KMS-11 (cell line): ENCODE measurements around the gene EVC.

Experiments
- H2AFZ ChIP-seq: fragments of 200-600 bp; sonication (generic); 2 replicates; pipeline ENCODE4 v1.6.1; 2016; ENCODE audit warnings: antibody characterized with exemption, mixed run types, low read depth
- H3K27ac ChIP-seq: fragments of 200-600 bp; sonication (generic); 2 replicates; pipeline ENCODE4 v1.6.1; 2016; ENCODE audit warnings: mild to moderate bottlenecking, mixed run types
- H3K27me3 ChIP-seq: fragments of 200-600 bp; sonication (generic); 2 replicates; pipeline ENCODE4 v1.6.1; 2017; ENCODE audit warnings: mild to moderate bottlenecking, low read depth, mixed run types, moderate library complexity; ENCODE audit not compliant: insufficient read depth
- H3K36me3 ChIP-seq: fragments of 200-600 bp; sonication (generic); 2 replicates; pipeline ENCODE4 v1.6.1; 2017; ENCODE audit warnings: mild to moderate bottlenecking, mixed run types; ENCODE audit not compliant: insufficient read depth
- H3K4me1 ChIP-seq: fragments of 200-600 bp; sonication (generic); 2 replicates; pipeline ENCODE4 v1.6.1; 2016; ENCODE audit warnings: mild to moderate bottlenecking, low read depth, mixed run types; ENCODE audit not compliant: poor library complexity, severe bottlenecking
- H3K4me2 ChIP-seq: fragments of 200-600 bp; sonication (generic); 2 replicates; pipeline ENCODE4 v1.7.0; 2016; ENCODE audit warnings: mild to moderate bottlenecking, mixed run types
- H3K4me3 ChIP-seq: fragments of 200-600 bp; sonication (generic); IDR thresholded peaks from 2 replicates; pipeline ENCODE4 v1.6.1; 2017; ENCODE audit warnings: low read depth, low read length, mixed read lengths; ENCODE audit not compliant: insufficient read depth
- H3K79me2 ChIP-seq: fragments of 200-600 bp; sonication (generic); 2 replicates; pipeline ENCODE4 v1.6.1; 2016; ENCODE audit warnings: low read depth, mixed run types; ENCODE audit not compliant: insufficient read depth
- H3K9ac ChIP-seq: fragments of 200-600 bp; sonication (generic); 2 replicates; pipeline ENCODE4 v1.6.1; 2016; ENCODE audit warnings: mild to moderate bottlenecking, mixed run types
- H4K20me1 ChIP-seq: fragments of 200-600 bp; sonication (generic); 2 replicates; pipeline ENCODE4 v1.6.1; 2016; ENCODE audit warnings: mild to moderate bottlenecking, mixed run types; ENCODE audit not compliant: insufficient read depth
- TF ChIP-seq, protein P1 (sequence below): fragments of 200-600 bp; sonication (generic); conservative IDR thresholded peaks from 2 replicates; pipeline ENCODE4 v1.6.1; 2017; ENCODE audit warnings: low read depth, mild to moderate bottlenecking, antibody characterized with exemption, low read length, moderate library complexity, mixed read lengths

EVC gene

DNA sequence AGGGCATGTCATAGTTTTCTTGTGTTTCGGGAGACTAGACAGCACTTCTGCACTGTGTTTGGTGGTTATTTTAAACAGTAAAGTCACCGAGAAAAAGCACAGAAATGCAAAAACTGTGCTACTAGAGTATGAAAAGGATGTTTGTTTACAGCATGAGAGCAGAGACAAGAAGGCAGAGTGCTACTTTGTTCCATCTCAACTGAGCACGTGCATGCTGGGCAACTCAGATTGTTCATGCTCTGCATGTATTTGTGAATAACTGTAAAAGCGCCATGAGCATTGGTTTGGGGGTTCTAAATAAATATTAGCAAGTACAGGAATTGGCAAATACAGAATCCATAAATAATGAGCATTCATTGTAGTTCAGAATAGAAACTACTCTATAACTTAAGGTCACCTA is 7.4 kb downstream of the EVC start:
- TF ChIP-seq, protein P1, sequence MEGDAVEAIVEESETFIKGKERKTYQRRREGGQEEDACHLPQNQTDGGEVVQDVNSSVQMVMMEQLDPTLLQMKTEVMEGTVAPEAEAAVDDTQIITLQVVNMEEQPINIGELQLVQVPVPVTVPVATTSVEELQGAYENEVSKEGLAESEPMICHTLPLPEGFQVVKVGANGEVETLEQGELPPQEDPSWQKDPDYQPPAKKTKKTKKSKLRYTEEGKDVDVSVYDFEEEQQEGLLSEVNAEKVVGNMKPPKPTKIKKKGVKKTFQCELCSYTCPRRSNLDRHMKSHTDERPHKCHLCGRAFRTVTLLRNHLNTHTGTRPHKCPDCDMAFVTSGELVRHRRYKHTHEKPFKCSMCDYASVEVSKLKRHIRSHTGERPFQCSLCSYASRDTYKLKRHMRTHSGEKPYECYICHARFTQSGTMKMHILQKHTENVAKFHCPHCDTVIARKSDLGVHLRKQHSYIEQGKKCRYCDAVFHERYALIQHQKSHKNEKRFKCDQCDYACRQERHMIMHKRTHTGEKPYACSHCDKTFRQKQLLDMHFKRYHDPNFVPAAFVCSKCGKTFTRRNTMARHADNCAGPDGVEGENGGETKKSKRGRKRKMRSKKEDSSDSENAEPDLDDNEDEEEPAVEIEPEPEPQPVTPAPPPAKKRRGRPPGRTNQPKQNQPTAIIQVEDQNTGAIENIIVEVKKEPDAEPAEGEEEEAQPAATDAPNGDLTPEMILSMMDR, result no peak
- H3K9ac ChIP-seq, result no peak overlapping the region
- peaks cover 48% of the 10 kb centered on the region for H3K79me2 ChIP-seq

DNA sequence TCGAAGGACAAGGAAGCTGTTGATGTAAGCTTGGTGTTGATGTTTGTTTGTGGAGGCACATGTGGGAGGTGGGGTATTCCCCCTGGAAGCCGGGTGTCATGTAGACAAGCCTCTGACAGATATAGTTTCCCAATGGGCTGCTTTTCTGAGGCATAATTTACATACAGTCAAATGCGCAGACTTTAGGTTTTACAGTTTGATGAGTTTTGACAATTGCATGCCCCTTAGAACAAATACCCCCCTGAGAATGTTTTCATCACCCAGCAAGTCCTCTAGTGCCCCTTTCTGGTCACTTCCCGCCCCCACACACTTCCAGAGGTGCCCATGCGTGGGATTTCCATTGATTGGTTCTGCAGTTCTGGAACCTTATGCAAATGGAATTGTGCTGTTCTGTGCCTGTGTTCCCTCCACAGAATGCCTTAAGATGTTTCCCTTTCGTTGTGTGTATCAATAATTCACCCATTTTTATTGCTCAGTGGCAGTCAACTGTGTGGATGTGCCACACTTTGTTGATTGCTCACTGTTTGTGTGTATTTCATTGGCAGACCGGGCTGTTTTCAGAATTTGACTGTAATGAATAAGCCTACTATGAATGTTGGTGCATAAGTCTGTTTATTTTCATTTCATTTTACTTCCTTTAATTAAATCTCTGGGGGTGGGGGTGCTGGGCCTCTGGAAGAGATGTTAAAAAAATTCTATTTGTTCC is 8.5 kb downstream of the EVC start:
- peaks cover 42% of the 10 kb centered on the region for H3K79me2 ChIP-seq
- H3K4me1 ChIP-seq, result peaks cover 8% of the 10 kb centered on the region
- TF ChIP-seq, protein P1, result no peak

More for the DNA sequence above, 7.4 kb downstream of the EVC start:
- H3K36me3 ChIP-seq, result no peaks in the 10 kb centered on the region
- H2AFZ ChIP-seq, result no peak overlapping the region
- no peak overlapping the region for H3K4me3 ChIP-seq
- no peak overlapping the region for H3K27ac ChIP-seq
- H3K4me2 ChIP-seq, result no peak overlapping the region
- no peaks in the 10 kb centered on the region for H3K27me3 ChIP-seq
- H3K4me1 ChIP-seq, result peaks cover 18% of the 10 kb centered on the region
- H4K20me1 ChIP-seq, result no peaks in the 10 kb centered on the region

DNA sequence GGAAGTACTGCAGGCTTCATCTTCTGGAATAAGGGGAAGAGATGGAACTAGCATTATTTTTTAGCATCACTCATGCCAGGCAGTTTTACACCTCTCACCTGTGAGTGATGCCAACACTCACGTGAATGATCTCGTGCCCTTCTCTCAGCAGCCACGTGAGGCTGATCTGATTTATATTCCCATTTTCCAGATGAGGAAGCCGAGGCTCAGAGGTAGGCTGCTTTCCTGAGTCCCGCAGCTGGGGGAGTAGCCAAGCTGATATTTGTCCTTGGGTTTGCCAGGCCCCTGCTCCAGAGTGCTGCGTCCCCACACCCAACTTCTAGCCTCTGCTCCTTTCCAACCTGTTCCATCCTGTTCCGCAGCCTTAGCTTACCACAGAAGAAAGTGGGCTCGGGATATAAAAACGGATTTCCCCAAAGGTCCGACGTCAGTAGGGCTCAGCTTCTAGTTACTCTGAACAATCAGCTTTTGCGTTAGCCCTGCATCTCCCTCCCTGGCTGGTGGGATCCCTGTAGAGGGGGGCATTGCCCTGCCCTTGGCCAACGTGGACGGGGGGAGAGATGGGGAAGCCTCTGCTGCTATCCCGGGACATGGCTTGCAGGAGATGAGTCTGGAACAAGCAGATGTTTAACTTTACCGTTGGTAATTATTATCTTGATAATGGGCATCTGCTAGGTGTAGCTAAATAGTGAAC is 9.3 kb downstream of the EVC start:
- H3K4me3 ChIP-seq, result no peak overlapping the region
- peaks cover 34% of the 10 kb centered on the region for H3K79me2 ChIP-seq
- no peaks in the 10 kb centered on the region for H3K4me1 ChIP-seq
- TF ChIP-seq, protein P1, result no peak
- no peaks in the 10 kb centered on the region for H4K20me1 ChIP-seq
- H3K9ac ChIP-seq, result no peak overlapping the region
- no peaks in the 10 kb centered on the region for H3K36me3 ChIP-seq
- H2AFZ ChIP-seq, result no peak overlapping the region
- no peak overlapping the region for H3K4me2 ChIP-seq
- H3K27me3 ChIP-seq, result no peaks in the 10 kb centered on the region
- no peak overlapping the region for H3K27ac ChIP-seq

More for the DNA sequence above, 8.5 kb downstream of the EVC start:
- Histone ChIP-seq H3K36me3 (no peaks in the 10 kb centered on the region), H2AFZ (no peak overlapping the region), H3K4me2 (no peak overlapping the region), H4K20me1 (no peaks in the 10 kb centered on the region), H3K27me3 (no peaks in the 10 kb centered on the region), H3K4me3 (no peak overlapping the region), H3K27ac (no peak overlapping the region), H3K9ac (no peak overlapping the region)

DNA sequence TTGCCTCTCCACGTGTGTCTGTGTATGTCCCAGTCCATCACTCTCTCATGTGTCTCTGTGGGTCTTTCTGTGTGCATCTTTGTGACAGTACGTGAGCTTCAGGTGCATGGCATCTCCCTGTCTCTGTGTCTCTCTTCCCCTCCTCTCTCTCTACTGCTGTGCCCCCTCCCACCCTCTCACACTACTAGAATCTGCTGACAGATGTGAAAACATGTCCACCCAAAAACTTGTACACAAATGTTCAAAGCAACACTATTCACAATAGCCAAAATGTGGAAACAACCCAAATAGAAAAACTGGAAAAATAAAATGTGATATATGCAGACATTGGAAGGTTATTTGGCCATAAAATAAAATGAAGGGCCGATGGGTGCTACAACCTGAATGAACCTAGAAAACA is 10.0 kb downstream of the EVC start:
- Histone ChIP-seq H3K9ac (no peak overlapping the region), H3K4me2 (no peak overlapping the region), H3K79me2 (peaks cover 32% of the 10 kb centered on the region), H3K27me3 (no peaks in the 10 kb centered on the region), H3K4me3 (no peak overlapping the region), H3K27ac (no peak overlapping the region), H3K36me3 (no peaks in the 10 kb centered on the region), H2AFZ (no peak overlapping the region), H4K20me1 (no peaks in the 10 kb centered on the region), H3K4me1 (no peaks in the 10 kb centered on the region)
- TF ChIP-seq, protein P1, result no peak
